B cell (primary cell): ENCODE results near the gene SLC24A4. TPM values are rescaled to one million over a fixed set of nuclear protein-coding genes. Genes with fewer than 3 reads are reported as not detected.
A peak's percentile ranks its signal among the peaks of the same experiment; 100 is the strongest.

ENCODE experiments used
- ATAC-seq: fragments of 200-7000 bp; cut with Tn5 transposase; one replicate; pipeline ENCODE4 v1.10.0; 2021; ENCODE audit warnings: low read depth, mild to moderate bottlenecking, moderate number of reproducible peaks, moderate library complexity
- CTCF ChIA-PET: fragments of 350-600 bp; sonication (Branson Sonifier 250); formaldehyde crosslinking; loops from one replicate; lab custom pipeline; 2021; ENCODE audit warnings: antibody characterized with exemption, inconsistent platforms; lab: Charles Lee
- POLR2A ChIA-PET: fragments of 350-600 bp; sonication (Branson Sonifier 250); formaldehyde crosslinking; loops from one replicate; lab custom pipeline; 2021; ENCODE audit warnings: antibody characterized with exemption; lab: Charles Lee
- DNase-seq: peaks from one replicate; pipeline ENCODE4 v3.0.0; 2013
- H2AFZ ChIP-seq: 2 replicates; pipeline ENCODE4 v1.6.1; 2012; ENCODE audit warnings: mild to moderate bottlenecking, low read depth, low read length; ENCODE audit not compliant: insufficient read depth, poor library complexity, severe bottlenecking
- H3K27ac ChIP-seq, 2 donors: 1 replicate in 1 of 2; 2 replicates in 1 of 2; pipeline ENCODE4 v1.5.1; 2012 to 2013; ENCODE audit warnings: low read length in 2 of 2, mild to moderate bottlenecking in 2 of 2, moderate library complexity in 1 of 2
- H3K27me3 ChIP-seq, 4 experiments: fragments of 200-600 bp in 1 of 4; sonication (generic) in 1 of 4; replicated peaks in 1 of 4; 1 replicate in 2 of 4; 2 replicates in 2 of 4; pipeline versions ENCODE4 v1.6.1 to v1.7.0; 2013 to 2016; ENCODE audit warnings: low read length in 3 of 4, mild to moderate bottlenecking in 2 of 4, mixed read lengths in 1 of 4, moderate library complexity in 1 of 4; ENCODE audit not compliant: insufficient read depth in 4 of 4, control insufficient read depth in 3 of 4; ENCODE audit errors: control extremely low read depth in 1 of 4
- H3K36me3 ChIP-seq, 2 experiments: replicated peaks in 1 of 2; 1 replicate in 1 of 2; 2 replicates in 1 of 2; pipeline versions ENCODE4 v1.6.1 to v1.7.1; 2013; ENCODE audit warnings: low read length in 1 of 2; ENCODE audit not compliant: insufficient read depth in 2 of 2, control insufficient read depth in 1 of 2; ENCODE audit errors: control extremely low read depth in 1 of 2, extremely low read depth in 1 of 2
- H3K4me1 ChIP-seq, 2 donors: fragments of 200-600 bp in 1 of 2; sonication (generic) in 1 of 2; 1 replicate in 1 of 2; 2 replicates in 1 of 2; pipeline versions ENCODE4 v1.5.1 to v1.6.1; 2013 to 2017; ENCODE audit warnings: low read length in 2 of 2; ENCODE audit not compliant: control insufficient read depth in 2 of 2, insufficient read depth in 2 of 2
- H3K4me2 ChIP-seq: replicated peaks from 2 replicates; pipeline ENCODE3; 2012; ENCODE audit warnings: mild to moderate bottlenecking, low read depth, low read length; ENCODE audit not compliant: poor library complexity, severe bottlenecking
- H3K4me3 ChIP-seq, 5 experiments: fragments of 200-600 bp in 1 of 5; sonication (generic) in 1 of 5; 1 replicate in 3 of 5; 2 replicates in 2 of 5; pipeline versions ENCODE4 v1.5.1 to v1.7.0; 2011 to 2016; ENCODE audit warnings: low read length in 4 of 5, mild to moderate bottlenecking in 4 of 5, low read depth in 2 of 5, control low read depth in 1 of 5, moderate library complexity in 1 of 5; ENCODE audit not compliant: insufficient read depth in 1 of 5; ENCODE audit errors: control extremely low read depth in 1 of 5, extremely low read depth in 1 of 5
- H3K79me2 ChIP-seq: fragments of 200-600 bp; sonication (generic); one replicate; pipeline ENCODE4 v1.6.0; 2016; ENCODE audit warnings: low read length; ENCODE audit not compliant: control insufficient read depth, insufficient read depth
- H3K9ac ChIP-seq: fragments of 200-600 bp; sonication (generic); 2 replicates; pipeline ENCODE4 v1.6.1; 2017; ENCODE audit warnings: mild to moderate bottlenecking, low read length, moderate library complexity
- H3K9me3 ChIP-seq, 3 donors: one replicate each; pipeline versions ENCODE4 v1.6.1 to v1.7.1; 2013; ENCODE audit warnings: low read length in 2 of 3; ENCODE audit not compliant: control insufficient read depth in 2 of 3, insufficient read depth in 1 of 3; ENCODE audit errors: control extremely low read depth in 1 of 3
- H4K20me1 ChIP-seq: 2 replicates; pipeline ENCODE4 v1.6.0; 2012; ENCODE audit warnings: mild to moderate bottlenecking, low read length; ENCODE audit not compliant: insufficient read depth, control insufficient read depth, poor library complexity, severe bottlenecking
- H3K27ac Mint-ChIP-seq: one replicate; pipeline ENCODE4 v1.8.0; 2021; ENCODE audit warnings: mixed read lengths
- H3K27me3 Mint-ChIP-seq: one replicate; pipeline ENCODE4 v1.8.0; 2021; ENCODE audit warnings: mixed read lengths
- H3K4me1 Mint-ChIP-seq: one replicate; pipeline ENCODE4 v1.8.0; 2021; ENCODE audit warnings: mixed read lengths
- H3K4me3 Mint-ChIP-seq: one replicate; pipeline ENCODE4 v1.8.0; 2021; ENCODE audit warnings: mixed read lengths
- H3K9me3 Mint-ChIP-seq: one replicate; pipeline ENCODE4 v1.8.0; 2022; ENCODE audit warnings: mixed read lengths; ENCODE audit not compliant: insufficient read depth
- EZH2 ChIP-seq: IDR thresholded peaks from 2 replicates; pipeline ENCODE4 v1.6.1; 2012; ENCODE audit warnings: borderline replicate concordance, low read depth, mild to moderate bottlenecking, moderate library complexity, low read length; ENCODE audit not compliant: insufficient read depth, poor library complexity, severe bottlenecking
- WGBS: methylation state at CpG from one replicate; pipeline ENCODE4 v1.1.5; 2013; ENCODE audit warnings: missing lambda C conversion rate; ENCODE audit not compliant: insufficient coverage; 5-methylcytosine and 5-hydroxymethylcytosine counted together
- intact Hi-C: fragments of 100-400 bp; cut with micrococcal nuclease; formaldehyde crosslinking; loops from one replicate; pipeline ENCODE4 v1.10.0; 2022
- polyA minus RNA-seq: library from RNA; depleted of rRNA, polyadenylated mRNA; stranded (reverse); fragments of >200 nt; gene quantifications from 2 replicates; pipeline ENCODE4 v1.2.3, GENCODE V29; 2012
- polyA plus RNA-seq: library from polyadenylated mRNA; depleted of rRNA; stranded (reverse); fragments of >200 nt; gene quantifications from 2 replicates; pipeline ENCODE4 v1.2.3, GENCODE V29; 2012
- total RNA-seq, 2 donors: library from RNA; stranded (reverse); fragments of 120-200 nt in 1 of 2; gene quantifications; 1 replicate in 1 of 2; 2 replicates in 1 of 2; pipeline versions ENCODE4 v1.2.3 to v1.2.4, GENCODE V29; 2013 to 2022
- TF ChIP-seq, protein P1 (sequence below): fragments of 200-600 bp; IDR thresholded peaks from one replicate; pipeline ENCODE4 v1.8.0; 2022; ENCODE audit warnings: antibody characterized with exemption, mild to moderate bottlenecking

Gene SLC24A4, protein sequence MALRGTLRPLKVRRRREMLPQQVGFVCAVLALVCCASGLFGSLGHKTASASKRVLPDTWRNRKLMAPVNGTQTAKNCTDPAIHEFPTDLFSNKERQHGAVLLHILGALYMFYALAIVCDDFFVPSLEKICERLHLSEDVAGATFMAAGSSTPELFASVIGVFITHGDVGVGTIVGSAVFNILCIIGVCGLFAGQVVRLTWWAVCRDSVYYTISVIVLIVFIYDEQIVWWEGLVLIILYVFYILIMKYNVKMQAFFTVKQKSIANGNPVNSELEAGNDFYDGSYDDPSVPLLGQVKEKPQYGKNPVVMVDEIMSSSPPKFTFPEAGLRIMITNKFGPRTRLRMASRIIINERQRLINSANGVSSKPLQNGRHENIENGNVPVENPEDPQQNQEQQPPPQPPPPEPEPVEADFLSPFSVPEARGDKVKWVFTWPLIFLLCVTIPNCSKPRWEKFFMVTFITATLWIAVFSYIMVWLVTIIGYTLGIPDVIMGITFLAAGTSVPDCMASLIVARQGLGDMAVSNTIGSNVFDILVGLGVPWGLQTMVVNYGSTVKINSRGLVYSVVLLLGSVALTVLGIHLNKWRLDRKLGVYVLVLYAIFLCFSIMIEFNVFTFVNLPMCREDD
- not detected in 2 replicates for total RNA-seq
- total RNA-seq (2013), result 0.40 TPM
- polyA plus RNA-seq, result 0.19 and 0.30 TPM in 2 replicates
- 0.21 and 0.43 TPM in 2 replicates for polyA minus RNA-seq

DNA sequence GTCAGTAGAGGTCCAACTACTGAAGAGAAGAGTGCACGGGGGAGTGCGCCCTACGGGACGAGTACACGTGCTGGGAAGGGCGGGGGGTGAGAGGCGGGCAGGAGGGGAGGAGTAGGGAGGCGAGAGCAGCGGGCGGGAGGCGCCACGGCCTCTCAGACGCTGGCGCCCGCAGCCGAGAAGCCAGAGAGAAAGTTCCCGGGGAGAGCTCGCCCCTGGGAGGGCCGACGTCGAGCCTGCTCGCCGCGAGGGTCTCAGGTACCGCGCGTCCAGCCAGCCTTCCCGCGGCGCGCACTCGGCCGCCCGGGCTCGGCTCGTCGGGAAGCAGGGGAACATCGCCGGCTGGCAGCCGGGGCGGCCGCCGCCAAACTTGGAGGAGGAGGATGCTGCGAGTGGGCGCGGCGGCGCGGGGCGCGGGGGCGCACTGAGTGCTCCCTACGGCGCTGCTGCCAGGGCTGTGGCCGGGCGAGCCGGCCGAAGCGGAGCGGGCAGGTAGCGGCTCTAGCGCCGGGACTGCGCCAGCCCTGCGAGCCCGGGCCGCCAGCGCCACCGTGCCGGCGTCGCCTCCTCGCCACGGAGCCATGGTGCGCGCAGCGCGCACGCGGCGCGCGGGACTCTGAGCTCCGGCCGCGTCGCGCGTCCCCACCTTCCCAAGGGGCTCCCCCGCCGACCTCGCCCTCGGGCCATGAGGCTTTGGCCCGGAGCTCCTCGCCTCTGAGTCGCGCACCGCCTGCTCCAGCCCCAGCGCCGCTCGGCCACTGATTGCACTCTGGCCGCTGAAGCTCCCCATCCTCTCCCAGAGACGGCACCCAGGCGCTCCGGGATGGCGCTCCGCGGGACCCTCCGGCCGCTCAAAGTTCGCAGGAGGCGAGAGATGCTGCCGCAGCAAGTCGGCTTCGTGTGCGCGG, at the start of gene SLC24A4:
Gene SLC24A4, plus strand, starts transcription at position 155 of the 905 bp plus-strand sequence. Its CDS starts 666 bp downstream, at position 821.
- Mint-ChIP-seq H3K4me1 (peaks cover 6% of the 10 kb centered on the region), H3K4me3 (peak within 1 kb of the TSS; percentile 59), H3K27me3 (peaks cover 56% of the 10 kb centered on the region), H3K27ac (no peak within 1 kb of the TSS), H3K9me3 (no peaks in the 10 kb centered on the region)
- H2AFZ ChIP-seq, result peak within 1 kb of the TSS; percentile 28
- DNase-seq, result peak; percentile 18
- H3K27ac ChIP-seq, result no peak within 1 kb of the TSS
- 3% methylated on average over 117 of the region's 117 CpGs for WGBS
- no peak for ATAC-seq
- no peaks in the 10 kb centered on the region for H3K36me3 ChIP-seq
- no peaks in the 10 kb centered on the region for H3K9me3 ChIP-seq
- H3K4me1 ChIP-seq, result peaks cover 6 to 12% of the 10 kb centered on the region in 2 donors
- H3K9ac ChIP-seq, result no peak within 1 kb of the TSS
- ChIA-PET POLR2A (no interaction called here), CTCF (no interaction called here)
- no peaks in the 10 kb centered on the region for H4K20me1 ChIP-seq
- no peak within 1 kb of the TSS for H3K4me3 ChIP-seq
- H3K27me3 ChIP-seq, result peaks cover 0 to 43% (median 21%) of the 10 kb centered on the region in 4 experiments
- TF ChIP-seq, protein P1, sequence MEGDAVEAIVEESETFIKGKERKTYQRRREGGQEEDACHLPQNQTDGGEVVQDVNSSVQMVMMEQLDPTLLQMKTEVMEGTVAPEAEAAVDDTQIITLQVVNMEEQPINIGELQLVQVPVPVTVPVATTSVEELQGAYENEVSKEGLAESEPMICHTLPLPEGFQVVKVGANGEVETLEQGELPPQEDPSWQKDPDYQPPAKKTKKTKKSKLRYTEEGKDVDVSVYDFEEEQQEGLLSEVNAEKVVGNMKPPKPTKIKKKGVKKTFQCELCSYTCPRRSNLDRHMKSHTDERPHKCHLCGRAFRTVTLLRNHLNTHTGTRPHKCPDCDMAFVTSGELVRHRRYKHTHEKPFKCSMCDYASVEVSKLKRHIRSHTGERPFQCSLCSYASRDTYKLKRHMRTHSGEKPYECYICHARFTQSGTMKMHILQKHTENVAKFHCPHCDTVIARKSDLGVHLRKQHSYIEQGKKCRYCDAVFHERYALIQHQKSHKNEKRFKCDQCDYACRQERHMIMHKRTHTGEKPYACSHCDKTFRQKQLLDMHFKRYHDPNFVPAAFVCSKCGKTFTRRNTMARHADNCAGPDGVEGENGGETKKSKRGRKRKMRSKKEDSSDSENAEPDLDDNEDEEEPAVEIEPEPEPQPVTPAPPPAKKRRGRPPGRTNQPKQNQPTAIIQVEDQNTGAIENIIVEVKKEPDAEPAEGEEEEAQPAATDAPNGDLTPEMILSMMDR, result no peak
- TF ChIP-seq EZH2, result no peak
- H3K79me2 ChIP-seq, result no peaks in the 10 kb centered on the region
- peak within 1 kb of the TSS; percentile 60 for H3K4me2 ChIP-seq
- intact Hi-C loops, result no loop called here
